HG03558 (cell line): ENCODE results near the gene MPO.

Source experiments
- ATAC-seq: cut with Tn5 transposase; IDR thresholded peaks from one replicate; pipeline ENCODE4 v1.9.1; 2021; ENCODE audit warnings: moderate number of reproducible peaks; ENCODE audit not compliant: unreplicated experiment; ENCODE audit errors: extremely low read depth

Gene MPO

DNA sequence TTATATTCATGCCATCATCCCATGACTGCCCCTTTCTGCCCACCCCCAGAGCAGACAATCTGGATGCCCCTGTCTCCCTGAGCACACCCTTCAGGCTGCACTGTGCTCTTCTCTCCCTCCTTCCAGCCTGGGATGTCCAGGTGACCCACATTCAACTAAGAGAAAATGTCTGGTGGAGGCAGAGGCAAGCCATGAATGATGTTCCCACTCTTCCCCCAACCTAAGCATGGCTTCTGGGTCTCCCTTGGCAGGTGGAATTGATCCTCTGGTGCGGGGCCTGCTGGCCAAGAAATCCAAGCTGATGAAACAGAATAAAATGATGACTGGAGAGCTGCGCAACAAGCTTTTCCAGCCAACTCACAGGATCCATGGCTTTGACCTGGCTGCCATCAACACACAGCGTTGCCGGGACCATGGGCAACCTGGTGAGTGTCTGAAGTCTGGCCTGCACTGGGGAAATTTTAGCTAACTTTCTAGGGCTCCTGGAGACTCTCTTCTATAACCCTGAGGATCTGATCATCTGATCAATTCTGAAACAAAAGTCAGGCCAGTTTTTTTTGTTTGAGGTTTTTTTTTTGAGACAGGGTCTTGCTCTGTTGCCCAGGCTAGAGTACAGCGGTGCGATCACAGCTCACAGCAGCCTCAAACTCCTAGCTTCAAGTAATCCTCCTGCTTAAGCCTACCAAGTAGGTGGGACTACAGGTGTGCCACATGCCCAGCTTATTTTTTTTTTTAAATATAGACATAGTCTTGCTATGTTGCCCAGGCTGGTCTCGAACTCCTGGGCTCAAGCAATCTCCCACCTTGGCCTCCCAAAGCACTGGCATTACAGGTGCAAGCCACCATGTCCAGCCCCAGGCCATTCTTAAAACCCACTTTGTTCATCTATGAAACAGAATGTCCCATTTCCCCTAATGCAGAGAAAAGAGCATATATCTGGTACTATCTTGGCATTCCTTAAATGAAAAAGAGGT, 14.5 kb downstream of the MPO start:
- no peak for ATAC-seq

DNA sequence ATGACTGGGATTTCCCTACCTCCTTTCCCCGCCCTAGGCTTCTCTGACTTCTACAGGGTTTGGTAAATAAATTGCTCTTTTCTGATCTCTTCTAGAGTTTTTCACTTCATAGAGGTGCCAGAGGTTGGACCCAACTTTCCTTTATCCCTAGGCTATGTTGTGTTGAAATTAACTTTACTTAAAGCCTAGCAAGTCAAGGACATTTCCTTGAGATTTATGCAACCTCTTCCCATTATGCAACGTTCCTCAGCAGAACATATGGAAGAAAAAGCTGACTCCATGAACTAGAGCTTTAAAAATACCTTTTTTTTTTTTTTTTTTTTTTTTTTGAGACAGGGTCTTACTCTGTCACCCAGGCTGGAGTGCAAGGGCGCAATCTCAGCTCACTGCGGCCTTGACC, 15.5 kb downstream of the MPO start:
- no peak for ATAC-seq

DNA sequence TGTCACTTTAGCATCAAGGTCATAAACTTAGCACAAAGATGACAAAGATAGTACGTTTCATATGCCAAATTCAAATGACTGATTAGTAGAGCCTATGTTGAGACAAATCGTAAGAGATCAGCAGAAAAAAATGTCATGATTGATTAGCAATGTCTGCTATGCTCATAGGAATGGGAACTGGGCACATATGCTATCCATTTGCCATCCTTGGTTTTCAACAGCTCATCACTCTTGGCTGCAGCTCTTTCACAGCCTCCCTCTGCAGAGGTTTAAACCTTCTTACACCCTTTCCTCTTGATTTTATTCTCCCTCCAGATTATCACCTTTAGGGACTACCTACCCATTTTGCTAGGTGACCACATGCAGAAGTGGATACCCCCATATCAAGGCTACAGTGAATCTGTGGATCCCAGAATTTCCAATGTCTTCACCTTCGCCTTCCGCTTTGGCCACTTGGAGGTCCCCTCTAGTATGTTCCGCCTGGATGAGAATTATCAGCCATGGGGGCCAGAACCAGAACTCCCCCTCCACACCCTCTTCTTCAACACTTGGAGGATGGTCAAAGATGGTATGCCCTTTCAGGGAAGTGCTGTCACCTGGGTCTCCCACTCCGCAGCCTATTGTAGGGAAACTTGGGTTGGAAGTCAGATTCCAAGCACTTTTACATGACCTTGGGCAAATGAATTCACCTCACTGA, 16.2 kb downstream of the MPO start:
- no peak for ATAC-seq

DNA sequence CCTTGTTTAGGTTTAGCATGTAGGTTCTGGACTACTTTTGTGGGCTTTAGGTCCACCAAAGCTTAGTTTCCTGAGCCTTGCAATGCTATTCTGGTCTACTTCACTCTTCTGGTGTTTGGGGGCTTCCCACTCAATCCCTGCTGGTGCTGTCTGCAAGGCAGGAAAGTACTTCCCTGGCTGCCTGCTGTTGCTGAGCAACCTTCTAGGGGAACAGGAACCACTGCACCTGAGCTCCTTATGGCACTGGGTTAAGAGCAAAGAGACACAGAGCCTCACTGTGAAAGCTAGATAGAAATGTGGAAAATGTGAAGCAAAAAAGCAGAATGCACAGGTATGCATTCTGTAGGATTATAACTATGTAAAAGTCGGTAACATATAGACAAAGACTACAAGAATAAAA, 17.0 kb downstream of the MPO start:
- no peak for ATAC-seq

DNA sequence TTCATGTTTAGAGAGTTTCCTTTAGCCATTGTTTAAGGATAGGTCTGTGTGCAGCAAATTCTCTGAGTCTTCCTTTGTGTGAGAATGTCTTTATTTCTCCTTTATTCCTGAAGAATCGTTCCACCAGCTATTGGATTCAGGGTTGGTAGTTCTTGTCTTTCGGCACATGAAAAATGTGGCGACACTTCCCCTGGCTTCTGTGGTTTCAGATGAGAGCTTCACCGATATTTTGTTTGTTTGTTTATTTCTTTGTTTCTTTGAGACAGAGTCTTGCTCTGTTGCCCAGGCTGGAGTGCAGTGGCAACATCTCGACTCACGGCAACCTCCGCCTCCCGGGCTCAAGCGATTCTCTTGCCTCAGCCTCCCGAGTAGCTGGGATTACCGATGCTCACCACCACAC, 18.6 kb downstream of the MPO start:
- no peak for ATAC-seq

DNA sequence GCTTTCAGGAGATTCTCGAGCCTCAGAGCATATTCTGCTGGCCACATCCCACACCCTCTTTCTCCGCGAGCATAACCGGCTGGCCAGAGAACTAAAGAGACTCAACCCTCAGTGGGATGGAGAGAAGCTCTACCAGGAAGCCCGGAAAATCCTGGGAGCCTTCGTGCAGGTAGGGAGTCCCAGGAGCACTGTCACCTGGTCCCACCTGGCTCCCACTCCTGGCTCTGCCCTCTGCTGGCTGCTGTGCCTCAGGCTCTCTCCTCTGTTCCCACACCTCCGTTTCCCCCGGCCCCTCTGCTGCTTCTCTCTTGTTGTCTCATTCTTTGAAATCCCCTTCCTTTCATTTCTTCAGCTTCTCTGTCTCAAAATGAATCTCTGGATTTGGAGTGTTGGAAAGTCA, 25.9 kb downstream of the MPO start:
- no peak for ATAC-seq

DNA sequence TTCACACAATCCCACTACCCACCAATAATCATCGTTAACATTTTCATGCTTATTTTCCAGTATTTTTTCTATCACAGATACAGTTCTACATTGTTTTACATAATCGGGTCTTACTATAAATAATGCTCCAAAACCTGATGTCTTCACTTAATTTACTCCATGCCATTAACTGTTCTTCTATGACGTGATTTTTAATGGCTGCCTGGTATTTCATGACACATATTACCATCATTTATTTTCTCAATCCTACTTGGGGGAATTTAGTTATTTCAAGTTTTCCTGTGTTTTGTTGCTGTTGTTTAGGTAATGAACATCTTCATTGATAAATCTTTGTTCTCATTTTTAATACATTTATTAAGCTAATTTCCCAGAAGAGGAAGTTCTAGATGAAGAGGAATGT, 27.7 kb downstream of the MPO start:
- no peak for ATAC-seq

DNA sequence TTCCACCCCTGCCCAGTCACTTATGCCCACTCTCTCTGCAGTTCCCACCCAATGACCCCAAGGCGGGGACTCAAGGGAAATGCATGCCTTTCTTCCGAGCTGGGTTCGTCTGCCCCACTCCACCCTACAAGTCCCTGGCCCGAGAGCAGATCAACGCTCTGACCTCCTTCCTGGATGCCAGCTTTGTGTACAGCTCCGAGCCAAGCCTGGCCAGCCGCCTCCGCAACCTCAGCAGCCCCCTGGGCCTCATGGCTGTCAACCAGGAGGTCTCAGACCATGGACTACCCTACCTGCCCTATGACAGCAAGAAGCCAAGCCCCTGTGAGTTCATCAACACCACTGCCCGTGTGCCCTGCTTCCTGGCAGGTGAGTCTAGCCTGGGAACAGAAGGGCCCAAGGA, 28.6 kb downstream of the MPO start:
- ATAC-seq: no peak

DNA sequence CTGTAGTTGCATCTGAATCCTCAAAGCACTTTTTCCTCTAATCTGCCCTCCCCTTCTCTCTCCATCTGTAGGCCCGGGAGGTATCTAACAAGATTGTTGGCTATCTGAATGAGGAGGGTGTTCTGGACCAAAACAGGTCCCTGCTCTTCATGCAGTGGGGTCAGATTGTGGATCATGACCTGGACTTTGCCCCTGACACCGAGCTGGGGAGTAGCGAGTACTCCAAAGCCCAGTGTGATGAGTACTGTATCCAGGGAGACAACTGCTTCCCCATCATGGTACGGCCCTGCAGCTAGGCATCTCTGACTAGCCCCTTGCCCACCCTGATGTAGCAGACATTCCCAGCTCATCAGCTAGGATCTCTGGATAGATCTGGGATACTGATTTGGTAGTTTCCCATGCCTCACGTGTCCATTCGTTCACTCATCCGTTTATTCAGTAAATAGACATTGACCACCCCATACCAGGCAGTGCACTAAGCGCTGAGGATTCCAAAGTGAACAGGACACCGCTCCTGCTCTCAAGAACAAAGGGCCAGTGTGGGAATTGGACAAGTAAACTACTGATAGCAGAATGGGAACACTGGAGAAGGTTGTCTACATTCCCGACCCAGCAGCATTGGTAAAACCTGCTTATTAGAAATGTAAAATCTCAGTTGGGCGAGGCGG, 30.3 kb downstream of the MPO start:
- ATAC-seq: no peak

DNA sequence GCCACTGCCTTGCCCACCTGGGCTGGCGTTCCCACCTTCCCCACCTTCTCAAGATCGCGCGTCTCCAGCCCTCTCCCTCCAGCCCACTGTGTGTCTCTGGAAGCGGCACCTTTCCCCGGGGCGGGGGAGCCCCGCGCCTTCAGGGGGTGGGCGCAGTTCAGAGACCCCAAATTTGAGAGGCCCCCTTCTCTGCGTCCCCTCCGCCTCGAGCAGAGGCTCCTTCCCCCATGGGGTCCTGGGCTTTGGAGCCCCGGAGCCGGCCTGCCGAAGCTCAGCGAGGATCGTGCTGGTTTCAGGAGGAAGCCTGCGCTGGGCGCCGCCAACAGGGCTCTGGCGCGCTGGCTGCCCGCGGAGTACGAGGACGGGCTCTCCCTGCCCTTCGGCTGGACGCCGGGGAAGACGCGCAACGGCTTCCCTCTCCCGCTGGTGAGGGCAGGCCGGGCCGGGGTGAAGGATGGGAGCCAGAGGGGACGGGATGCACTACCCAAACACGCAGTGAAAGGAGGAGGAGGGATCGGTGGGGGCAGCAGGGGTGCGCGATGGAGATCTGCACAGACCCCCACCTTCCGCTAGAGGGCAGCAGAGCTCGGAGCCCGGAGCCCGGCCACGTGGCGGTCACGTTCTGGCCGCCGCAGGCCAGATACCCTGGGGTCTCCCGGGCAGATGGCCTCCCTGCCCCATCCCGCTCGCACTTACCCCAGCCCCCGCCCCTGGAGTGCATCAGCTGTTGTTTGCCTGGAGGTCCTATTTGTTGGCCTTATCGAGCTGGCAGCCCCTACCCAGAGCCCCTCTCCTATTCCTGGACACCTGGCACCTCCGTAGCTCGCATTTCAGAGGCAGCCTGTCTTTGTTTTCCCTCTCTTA, 31.2 kb downstream of the MPO start:
- ATAC-seq: no peak

DNA sequence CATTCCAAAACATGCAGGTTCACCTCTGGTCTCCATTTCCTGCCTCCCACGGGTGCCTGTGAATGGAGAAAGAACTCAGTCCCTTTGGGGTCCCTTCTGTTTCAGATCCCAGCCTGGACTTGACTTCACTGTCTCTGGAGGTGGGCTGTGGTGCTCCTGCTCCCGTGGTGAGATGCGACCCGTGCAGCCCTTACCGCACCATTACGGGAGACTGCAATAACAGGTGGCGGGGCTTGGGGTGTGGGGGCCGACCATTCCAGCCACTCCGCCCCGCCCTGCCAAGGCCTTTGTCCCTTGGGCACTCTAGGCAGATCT, 31.8 kb downstream of the MPO start:
- ATAC-seq: no peak

DNA sequence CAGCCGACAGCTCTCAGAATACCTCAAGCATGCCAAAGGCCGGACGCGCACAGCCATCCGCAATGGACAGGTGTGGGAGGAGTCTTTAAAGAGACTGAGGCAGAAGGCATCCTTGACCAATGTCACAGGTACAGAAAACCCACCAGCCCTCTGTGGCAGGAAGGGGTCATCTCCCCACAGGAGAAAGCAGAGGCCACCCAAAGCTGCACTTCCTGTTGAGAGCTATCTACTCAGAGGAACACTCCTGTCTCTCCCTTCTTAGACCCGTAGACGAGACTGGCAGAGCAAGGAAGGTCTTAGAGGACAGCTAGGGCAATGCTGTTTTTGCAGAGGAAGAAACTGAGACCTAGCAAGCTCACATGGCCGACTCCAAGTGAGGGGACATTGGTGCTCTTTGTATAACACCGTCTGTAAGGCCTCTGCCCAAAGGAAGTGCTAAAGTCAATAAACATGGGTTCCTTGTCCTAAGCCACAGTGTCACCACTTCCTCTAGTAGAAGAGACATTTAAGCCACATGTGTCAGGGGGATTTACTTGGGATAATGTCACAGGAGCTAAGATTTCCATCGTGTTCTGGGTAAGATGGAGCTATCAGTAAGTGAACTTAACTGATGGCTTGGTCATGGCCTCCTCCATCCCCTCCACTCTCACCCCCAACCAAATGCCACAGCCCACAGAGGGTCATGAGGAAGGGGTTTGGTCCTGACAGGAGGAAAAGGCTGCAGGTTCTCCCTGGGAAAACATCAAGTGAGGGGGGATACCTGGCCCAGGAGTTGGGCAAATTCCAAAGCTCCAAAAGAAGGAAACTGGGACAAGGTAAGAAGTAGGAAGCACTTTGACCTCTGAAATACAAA, 33.0 kb downstream of the MPO start:
- no peak for ATAC-seq

DNA sequence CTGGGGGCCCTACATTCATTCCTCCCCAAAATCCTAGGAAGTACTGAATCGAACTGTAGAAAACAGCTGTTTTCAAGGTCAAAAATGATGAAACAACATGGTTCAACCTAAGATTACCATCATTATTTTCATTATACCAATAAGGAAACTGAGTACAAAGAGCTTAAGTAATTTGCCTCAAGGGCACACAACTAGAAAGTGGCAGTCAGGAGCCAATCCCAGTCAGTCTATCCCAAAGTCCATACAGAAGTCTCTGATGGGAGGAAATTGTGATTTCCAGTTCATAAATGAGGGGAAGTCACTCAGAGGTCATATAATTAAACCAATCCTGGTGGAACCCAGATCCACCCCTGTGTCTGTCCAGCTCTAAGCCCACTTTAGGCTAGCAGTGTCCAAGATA, 34.0 kb downstream of the MPO start:
- no peak for ATAC-seq

DNA sequence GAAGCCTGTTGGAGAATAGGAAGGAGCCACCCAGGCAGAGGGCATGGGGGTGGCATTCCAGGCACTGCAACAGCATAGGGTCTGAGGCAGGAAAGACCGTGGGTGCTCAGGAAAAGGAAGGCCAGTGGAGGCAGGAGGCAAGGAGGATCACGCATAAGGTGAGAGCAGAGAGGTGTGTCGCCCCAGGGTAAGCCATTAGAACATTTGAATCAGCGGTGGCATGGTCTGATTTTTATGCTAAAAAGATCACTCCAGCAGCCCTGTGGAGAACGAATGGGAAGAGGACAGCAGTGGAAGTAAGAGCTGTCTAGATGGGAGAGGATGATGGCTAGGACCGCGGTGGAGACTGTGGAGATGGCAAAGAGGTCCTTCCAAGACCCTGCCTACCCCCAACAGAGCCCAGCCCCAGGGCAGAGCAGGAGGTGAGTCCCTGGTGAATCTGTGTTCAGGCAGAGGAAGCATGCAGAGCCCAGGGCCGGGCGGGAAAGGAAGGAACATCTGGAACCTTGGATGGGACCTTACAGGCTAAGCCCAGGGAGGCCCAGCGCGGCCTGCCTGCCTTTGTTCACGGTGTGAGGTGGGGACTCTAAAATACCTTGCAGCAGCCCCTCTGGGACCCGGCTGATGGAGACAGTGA, 34.5 kb downstream of the MPO start:
- ATAC-seq: no peak

DNA sequence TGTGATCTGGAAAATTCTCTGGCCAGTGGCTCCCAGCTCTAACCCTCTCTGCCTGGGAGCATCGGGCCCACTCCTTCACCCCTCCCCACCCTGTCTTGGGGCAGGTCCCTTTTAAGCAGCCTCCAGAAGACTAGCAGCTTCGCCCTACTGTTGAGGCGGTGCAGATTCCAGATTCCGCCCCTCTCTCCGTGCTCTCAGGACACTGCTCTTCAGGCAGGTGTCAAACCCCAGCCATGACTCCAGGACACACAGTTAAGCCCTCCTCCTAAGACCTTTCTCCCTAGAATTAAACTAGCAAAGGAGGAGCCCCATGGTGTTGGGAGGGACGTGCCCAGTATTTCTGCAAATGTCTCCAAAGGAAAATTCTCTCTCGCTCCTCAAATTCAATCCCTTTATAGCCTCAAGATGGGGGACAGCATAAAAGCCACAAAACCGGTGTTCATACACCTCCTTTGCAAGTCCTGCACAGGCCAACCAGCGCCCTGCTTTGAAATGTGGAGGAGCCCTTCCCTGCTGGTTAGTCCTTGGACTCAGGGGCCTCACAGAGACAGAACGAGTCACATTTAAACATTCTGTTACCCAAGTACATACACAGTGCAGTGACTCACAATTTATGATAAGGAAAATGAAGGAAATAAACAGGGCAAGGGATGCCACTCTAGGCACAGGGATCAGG, 35.2 kb downstream of the MPO start:
- no peak for ATAC-seq

DNA sequence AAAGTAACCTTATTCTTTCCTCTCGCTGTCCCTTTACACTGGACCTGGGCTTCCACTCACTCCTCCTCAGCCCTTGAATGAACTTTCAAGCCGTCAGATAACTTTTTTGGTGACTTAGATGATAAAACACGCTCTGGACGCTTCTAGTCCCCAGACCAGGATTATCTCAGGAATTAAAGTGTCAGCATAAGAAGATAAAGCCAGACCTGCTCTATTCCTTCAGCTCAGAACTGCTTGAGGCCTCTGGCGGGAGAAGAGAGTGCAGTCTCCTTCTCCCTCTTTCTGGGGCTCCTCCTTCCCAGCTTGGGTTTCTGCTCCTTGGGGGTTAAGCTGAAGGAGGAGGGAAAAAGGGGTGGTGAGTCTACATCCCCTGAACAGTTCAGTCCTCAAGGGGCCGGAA, 35.8 kb downstream of the MPO start:
- ATAC-seq: no peak

DNA sequence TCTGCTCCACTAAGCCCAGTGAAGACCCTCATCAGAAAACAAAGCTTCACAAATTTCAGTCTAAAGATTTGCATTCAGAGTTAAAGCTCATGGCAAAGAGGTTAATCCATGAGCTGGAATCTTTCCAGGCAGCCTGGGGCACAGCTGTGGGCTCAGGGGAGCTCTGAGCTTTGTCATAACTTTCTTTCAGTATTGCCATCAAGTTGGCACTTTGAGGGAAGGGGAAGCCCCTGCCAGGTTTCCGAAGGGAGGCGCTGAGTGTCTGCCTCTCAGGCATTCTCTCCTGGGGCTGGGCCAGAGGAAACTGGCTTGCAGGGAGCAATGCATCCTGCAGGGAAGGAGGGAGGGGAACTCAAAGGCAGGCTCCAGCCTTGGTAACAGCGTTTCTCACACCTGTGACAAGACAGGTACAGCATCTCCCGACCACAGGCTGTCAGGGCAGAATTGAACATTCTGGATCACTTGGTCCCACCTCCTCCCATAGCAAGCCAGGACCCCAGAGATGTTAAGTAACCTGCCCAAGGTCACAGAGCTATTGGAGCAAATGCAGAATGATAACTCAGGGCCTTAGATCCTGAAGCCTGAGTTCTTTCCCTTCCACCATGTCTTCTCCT, 38.5 kb downstream of the MPO start:
- no peak for ATAC-seq

DNA sequence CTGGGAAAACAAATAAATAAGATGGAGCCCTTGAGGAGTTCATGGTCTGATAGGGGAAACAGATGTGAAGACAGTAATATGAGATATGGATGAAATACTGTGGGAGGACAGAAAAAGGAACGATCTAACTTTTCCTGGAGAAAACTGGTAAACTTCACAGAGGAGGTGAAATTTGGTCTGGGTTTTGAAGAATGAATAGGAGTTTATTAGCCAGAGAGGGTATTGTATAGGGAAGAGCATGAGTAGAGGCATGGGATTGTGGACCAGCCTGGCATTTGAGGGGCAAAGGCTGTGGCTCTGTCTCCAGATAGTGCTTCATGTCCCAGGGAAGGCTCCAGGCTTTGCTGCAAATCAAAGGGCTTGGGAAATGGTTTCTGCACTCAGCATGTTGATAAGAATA, 40.7 kb downstream of the MPO start:
- ATAC-seq: no peak
